HG02759 (cell line): ENCODE measurements around the gene LMF2.

Experiments
- ATAC-seq: cut with Tn5 transposase; IDR thresholded peaks from one replicate; pipeline ENCODE4 v1.9.1; 2021; ENCODE audit warnings: mild to moderate bottlenecking, moderate library complexity; ENCODE audit not compliant: unreplicated experiment

LMF2 gene

DNA sequence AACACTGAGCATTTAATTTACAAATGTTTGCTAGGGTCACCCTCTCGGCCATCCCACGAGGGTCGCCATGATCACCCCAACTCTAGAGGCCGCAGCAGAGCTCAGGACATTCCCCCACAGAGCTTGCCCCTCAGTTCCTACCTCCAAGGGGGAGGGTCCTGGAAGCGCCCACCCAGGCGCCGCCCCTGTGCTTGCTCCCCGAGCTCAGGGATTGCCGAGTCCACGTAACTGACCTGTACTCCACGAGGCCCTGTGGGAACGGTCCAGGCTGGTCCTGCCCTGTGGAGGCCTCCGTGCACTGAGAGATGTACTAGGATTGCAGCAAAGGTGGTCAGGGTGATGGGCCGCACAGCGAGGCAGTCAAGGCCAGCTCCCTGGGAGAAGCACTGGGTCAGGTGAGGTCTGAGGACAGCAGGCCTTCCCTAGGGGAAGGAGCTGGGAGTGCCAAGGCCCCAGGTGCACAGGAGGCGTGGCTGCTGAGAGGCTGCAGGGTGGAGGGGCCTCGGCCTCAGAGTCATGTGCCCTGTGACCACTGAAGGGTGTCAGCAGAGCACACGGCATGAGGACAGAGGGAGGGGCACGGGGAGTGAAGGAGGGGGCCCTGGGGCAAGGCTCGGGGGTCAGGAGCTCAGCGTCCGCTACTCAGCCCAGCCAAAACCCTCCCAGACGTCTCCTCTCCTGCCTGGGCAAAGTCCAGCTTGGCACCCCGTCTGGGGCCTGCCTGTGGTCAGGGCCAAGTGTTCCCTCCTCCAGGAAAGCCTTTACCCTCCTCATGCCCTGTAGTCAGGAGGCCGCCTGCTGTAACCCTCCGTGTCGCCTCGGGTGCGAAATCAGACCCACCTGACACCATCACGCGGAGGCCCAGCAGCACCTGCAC lies 23.3 kb downstream of the LMF2 start:
- ATAC-seq: no peak

DNA sequence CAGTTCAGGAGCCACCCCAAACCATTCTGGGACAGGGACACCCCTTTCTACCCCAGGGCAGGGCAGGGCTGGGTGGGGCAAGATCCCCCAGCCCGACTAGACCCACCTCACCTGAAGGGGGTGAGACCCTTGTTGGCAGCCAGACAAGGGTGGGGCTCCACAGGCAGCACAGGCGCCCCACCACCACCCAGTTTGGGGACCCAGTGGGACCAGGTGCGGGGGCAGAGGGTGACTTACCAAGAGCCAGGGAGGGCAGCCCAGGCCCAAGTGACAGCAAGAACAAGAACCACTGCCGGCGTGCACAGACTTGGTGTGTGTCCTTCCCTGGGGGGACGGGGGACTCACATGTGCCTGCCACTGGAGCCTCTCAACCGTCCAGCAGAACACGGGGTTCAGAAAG lies 23.9 kb downstream of the LMF2 start:
- no peak for ATAC-seq

DNA sequence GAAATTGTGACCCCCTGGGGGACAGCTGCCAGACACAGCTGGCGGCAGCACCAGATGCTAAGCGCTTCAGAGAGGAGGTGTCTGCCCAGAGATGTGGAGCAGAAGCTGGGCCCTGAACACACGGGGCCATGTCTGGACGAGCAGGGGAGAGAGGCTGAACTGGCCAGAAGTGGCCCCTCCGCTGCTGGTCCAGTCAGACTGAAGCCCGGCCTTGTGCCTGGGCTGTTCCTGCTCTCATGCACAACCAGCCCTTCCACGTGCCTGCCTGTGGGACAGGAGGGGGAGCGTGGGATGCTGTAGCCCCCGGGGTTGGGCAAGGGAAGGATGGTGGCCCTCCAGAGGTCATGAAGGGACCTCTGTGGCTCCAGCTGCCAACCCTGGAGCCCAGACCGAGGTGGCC lies 24.4 kb downstream of the LMF2 start:
- no peak for ATAC-seq

DNA sequence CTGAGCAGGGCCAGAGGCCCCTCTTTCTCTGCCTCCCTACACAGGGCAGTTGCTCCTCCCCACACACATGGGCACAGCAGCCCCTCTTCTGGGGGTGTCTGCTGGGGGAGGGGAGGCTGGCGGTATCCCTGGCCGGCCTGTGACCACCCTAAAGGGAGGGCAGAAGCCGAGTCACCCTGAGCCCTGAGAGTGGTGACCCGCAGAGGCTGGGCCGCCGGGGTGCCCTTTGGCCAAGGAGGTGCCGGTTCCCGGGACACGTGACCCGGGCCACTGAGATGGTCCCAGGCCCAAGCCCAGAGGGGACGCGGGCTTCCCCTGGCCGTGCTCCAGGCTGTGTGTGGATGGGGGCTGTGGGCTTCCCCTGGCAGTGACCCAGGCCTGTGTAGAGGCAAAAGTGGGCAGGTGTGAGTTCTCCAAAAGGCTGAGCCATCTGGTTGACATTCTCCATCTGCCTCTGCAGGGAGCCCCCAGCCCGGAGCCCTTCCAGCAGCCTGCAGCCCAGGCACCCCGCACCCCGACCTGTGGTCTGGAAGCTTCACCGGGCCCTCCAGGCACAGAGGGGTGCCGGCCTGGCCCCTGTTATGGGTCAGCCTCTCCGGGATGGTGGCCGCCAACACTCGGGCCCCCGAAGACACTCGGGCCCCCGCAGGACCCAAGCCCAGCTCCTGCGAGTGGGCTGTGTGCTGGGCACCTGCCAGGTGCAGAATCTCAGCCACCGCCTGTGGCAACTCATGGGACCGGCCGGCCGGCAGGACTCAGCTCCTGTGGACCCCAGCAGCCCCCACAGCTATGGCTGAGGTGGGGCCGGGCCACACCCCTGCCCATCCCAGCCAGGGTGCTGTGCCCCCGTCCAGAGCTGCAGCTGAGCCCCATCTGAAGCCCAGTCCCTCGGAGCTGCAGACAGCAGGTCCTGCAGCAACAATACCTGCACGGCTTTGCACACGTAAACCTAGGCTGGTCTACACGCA lies 25.1 kb downstream of the LMF2 start:
- no peak for ATAC-seq

DNA sequence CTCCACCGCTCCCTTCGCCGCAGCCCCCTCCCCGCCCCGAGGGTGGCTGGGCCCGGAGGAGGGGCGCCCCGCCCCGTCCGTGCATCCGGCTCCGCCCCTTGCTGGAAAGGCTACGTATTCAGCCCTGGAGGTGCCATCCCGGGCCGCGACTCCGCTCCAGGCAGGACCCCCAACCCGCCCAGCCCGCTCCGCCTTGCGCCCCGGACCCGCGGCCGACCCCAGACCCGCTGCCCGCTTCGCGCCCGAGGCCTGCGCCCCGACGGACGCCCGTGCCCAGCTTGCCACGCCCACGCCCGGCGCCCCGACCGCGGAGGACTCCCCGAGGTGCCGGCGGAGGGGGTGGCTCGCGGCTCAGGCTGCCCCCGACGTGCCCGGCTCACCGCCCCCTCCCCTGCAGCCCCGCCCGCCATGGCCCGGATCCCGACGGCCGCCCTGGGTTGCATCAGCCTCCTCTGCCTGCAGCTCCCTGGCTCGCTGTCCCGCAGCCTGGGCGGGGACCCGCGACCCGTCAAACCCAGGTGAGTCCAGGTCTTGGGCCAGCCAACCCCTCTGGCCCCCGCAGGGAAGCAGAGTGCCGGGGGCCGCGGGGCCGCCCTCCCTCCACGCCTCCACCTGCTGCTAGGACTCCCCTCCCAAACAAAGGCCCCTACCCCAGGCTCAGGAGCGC lies 25.9 kb downstream of the LMF2 start, which contains the start of gene ADM2:
TSS of gene ADM2 (plus strand) at position 104 of the 667 bp plus-strand sequence. CDS start at position 409, 305 bp downstream.
- no peak for ATAC-seq

DNA sequence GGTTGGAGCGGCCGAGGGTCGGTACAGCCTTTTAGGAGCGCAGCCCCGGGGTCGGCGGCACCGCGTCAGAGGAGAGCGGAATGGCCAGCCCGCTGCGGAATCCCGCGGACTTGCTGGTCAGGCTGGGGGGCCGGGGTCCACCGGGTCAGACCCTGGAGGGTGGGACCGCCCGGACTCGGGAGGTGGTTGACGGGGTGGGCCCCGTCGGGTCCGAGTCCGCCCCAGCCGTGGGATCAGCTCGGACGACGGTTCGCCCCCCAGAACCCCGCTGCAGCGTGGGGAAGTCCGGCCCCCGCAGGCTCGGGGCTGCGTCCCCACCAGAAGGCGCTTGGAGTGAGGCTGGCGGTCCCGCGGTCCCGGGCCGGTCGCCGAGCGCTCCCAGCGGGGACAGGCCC lies 26.5 kb downstream of the LMF2 start:
- no peak for ATAC-seq

DNA sequence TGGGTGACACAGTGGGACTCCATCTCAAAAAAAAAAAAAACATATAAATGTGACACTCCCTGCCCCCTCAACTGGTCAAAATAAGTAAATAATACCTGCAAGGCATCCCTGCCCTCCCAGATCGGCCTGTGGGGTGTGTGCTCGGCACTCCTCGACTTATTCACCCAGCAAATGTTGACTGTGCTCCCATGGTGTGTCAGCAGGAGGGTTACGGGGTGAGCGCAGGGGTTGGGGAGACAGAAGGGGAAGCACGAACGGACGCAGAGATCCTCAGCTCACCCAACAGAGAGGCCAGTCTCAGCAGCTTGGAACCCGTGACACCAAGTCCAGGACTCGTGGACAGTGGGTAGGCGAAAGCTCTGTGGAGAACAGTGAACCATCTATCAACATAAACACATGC lies 27.8 kb downstream of the LMF2 start:
- no peak for ATAC-seq

DNA sequence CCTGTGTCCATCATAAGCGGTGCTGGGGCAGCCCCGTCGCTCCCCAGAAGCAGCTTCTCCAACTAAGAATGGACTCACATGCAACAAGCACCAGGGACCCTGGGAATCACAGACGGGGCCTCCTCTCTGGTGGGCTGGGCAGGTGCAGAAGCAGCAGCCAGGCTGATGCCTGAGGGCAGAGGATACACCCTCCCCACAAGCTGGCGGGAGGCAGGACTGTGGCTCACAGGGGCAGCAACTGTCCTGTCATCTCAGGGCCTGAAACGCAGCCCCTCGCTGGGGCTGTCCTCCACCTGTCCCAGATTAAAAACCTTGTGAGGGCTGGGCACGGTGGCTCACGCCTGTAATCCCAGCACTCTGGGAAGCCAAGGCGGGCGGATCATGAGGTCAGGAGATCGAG lies 29.6 kb downstream of the LMF2 start:
- ATAC-seq: no peak

DNA sequence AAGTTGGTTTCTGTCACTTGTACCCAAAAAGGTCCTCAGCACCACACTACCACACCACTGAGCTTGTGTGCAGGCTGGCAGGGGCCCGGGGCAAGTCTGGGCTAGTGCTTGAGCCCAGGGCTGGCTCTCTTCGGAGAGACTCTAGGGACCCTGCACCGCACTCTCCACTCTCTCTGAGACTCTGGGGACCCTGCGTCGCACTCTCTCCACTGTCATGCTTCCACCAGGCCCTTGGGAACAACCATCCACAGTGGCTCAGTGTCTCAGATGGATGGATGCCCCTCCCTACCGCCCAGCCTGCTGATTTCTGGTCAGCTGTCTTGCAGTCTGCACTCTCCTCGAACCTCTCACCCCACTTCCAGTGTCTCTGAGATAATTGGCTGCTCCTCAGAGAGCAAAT lies 30.6 kb downstream of the LMF2 start:
- ATAC-seq: no peak

DNA sequence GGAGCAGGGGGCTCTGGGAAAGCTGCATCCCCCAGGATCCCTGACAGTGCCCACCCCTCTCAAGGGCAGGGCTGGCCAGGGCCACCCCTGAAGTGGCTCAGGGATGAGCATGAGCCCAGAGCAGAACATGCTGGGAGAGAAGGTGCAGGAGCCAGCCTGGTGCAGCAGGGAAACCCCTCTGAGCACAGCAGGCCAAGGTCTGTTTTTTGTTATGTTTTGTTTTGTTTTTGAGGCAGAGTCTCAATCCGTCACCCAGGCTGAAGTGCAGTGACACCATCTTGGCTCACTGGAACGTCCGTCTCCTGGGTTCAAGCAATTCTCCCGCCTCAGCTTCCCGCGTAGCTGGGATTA lies 31.9 kb downstream of the LMF2 start:
- ATAC-seq: no peak

DNA sequence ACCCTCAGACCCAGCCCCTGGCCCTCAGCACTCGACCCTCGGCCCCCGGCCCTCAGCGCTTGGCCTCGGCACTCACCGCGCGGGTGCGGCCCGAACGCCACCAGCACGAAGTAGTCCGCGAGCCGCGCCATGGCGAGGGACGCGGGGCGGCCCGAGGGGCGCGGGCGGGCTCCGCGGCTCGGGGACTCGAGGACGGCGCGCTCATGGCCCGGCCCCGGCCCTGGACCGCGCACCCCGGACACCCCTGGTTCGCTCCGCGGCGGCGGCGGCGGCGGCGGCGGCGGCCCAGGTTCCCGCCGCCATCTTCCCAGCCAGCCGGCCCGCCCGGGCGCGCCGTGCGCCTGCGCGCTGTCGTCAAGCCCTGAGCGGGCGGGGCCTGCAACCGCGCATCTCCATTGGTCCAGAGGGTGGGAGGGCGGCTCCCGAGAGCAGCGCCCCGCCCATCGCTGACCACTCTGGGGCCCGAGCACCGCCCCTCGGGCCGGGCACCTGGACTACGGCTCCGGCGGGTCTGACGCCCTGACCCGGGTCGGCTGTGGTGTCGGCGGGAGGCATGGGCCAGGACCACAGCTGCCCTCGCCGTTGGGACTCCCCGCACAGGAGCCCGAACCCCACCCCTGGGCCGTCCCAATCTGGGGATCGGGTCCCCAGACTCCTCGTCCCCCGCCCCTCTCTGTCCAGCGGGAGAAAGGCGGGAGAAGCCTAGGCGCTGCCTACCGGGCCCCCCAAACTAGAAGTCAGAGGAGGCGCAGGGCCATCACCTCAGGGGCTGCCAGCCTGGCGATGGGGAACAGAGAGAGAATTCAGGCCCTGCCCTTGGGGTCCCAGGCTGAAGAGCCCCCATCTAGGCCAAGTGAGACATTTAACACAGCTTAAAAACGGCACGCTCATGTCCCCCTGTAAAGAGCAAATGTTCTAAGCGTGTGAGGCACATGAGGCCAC lies 32.5 kb downstream of the LMF2 start, which contains the start of gene SBF1:
TSS of gene SBF1 (minus strand) at position 326 of the 942 bp plus-strand sequence. CDS start at position 131, 195 bp downstream.
- ATAC-seq: peak; percentile 66

DNA sequence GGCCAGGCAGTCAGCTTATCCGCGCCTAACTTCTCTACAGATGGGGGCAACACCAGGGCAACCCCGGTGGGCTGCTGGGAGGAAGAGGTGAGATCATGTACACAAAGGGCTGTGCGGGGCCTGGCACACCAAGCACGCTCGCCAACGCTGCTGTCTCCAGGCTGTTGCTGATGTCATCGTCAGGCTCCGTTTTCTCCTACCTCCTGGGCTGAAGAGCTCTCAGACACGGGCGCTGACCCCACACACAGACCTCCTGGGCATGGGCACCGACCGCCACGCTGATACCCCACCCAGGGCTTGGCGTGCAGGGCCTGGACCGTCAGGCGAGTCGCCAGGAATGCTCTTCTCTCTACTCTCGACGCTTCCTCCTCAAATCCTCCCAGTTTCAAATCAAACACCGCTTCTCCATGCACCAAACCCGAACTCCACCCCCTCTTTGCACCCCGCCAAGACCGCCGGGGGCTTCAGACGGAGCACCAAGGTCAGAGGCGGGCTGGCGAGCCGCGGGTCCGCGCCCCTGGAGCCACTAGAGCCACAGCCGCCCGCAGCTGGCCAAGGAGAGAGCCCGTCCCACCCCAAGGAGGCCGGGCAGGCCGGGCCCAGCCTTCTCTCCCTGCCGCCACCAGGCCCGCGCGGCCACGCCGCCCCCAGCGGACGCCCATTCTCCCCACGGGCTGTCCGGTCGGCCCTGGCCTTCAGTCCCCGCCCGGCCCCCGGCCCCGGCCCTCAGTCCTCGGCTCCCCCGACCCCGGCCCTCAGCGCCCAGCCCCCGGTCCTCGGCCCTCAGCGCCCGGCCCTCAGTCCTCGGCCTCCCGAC lies 33.4 kb downstream of the LMF2 start:
- ATAC-seq: peak; percentile 2

DNA sequence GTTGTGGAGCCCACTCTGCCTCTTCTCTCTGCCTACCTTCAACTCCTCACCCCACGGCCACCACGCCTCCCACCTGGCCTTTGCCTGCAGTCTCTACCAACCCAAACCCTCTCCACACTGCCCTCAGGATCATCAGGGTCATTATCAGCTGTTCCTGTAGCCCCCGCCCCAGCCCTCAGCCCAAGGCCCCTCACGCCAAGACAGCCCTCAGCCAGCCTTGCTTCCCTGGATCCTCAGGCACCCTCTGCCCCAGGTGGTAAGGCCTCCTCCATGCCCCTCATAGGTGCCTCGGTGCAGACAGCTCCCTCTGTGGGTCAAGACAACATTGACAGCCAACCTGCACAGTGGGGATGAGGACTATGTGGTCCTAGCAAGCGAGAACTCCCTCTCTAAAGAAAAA lies 34.4 kb downstream of the LMF2 start:
- ATAC-seq: no peak

DNA sequence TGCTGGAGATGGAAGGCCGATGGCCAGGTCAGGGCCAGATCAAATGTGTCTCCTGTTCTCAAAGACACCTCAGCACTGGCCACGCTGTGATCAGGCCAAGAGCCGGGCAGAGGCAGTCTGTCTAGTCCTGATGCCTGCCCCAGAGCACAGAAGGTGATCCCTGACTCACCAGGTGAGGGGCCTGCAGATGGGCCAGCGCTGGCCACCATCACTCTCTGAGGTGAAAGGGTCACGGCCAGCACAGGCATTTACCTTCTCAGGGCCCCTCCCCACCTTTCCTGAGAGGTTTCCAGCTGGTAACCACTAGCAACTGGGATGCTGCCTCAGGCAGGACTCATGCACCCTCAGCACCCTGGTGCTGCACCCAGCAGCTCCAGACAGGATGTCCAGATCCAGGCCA lies 35.5 kb downstream of the LMF2 start:
- ATAC-seq: no peak

DNA sequence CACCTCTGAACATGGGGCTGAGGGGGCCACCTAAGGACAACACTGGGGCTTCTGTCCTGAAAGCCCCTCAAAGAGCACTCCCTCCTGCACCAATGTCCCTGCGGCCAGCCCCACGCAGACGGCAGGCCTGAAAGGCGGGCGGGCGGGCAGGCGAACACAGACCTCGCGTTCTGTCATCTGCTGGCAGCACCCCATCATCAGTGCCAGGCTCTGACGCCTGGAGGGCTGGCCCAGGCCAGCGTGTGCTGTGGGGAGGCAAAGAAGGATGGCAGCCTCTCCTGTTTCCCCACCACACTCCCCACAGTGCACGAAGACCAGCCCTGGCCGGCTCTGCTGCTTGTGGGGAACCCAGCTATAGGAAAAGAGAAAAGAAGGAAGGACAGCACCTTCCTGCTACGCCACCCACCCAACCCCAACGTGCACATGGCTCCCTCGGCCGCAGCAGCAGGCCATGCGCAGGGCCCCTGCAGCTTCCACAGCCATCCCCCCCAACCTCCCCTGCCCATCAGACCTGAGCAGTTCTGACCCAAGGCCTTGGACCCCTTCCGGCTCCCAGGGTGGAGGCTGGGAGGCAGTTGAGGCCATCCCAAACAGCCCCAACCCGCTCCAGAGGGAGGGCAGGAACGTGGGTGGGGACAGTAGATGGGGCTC lies 36.2 kb downstream of the LMF2 start:
- no peak for ATAC-seq

DNA sequence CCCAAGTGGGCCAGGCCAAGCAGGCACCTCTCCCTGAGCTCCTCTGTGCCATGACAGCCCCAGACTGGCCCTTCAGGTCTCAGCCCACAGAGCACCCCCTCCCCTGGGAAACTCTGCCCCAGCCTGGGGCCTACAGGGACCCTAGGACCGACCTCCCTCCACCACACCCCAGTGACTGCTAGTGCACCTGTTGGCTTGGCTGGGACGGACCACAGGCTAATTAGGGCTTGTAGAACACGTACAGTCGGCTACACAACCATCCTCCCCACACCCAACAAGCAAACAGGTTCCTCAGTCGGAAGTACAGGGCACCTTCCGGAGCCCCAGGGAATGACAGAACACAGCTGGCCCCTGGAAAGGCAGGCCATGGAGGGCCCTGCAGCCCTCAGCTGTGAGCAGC lies 37.0 kb downstream of the LMF2 start:
- peak; percentile 7 for ATAC-seq

DNA sequence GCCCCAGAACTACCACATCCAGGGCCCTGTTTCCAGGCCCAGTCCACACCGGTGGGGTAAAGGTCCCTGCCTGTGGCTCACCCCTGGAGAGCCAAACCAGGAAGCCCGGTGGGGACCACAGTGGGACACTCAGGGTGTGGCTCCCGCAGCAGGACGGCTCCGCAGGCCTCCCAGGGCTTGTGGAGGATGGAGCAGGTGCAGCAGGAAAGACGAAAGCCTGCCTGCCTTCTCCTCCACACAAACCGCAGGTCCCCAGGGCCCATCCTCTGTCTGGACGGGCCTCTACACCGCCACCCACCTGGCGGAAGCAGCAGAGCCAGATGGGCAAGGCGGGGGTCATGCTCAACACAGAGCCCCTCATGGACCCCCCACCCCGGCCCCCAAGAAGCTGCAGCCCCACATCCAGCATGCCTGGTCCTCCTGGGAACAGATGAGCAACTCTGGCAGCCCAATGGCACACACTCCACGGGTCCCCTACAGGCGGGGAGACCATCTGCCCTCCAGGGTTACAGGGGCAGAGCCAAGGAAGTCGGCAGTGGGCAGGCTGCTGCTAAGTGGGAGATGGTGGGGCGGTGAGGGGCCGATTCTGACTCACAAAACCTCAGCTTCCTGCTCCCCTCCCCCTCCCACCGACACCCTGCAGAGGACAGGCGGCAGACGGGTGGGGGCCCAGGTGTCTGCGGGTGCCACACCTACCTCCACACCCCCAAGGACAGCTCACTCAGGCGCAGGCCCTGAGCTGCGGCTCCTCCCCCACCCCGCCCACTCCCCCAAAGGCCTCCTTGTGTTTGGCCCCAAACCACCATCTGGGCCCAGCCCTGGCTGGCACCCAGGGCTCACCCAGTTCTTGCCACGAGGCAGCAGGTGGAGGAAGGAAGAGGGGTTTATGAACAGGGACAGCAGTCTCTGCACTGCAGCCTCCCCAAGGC lies 37.9 kb downstream of the LMF2 start:
- peak; percentile 62 for ATAC-seq

DNA sequence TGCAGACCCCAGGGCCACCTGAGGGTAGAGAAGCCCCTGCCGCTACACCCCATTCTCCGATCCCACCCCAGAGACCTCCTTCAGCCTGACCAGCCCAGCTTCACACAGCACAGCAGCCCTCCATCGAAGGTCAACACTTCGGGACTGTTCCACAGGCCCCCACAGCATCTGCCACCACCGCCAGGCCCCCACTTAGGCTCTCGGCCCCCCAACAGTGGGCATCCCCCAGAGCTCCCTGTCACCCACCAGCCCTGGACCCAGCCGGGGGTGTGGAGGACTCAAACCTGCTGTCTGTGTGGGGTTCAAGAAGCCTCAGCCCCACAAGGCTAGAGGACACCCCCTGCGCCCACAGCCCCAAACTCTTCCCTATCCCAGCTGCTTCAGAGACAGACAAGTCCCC lies 38.9 kb downstream of the LMF2 start:
- ATAC-seq: no peak
